HPDE6-E6E7 (cell line): ENCODE measurements around the gene TDP1.
A peak's percentile ranks its signal among the peaks of the same experiment; 100 is the strongest.

Source experiments
- DNase-seq: peaks from one replicate; pipeline ENCODE4 v3.0.0; 2011; ENCODE audit warnings: missing footprints; ENCODE audit errors: extremely low spot score

Gene TDP1

GRCh38 chr14:89955745-89956660 is at the start of gene TDP1:
Gene TDP1, plus strand, starts transcription at chr14:89955927. Its CDS starts 7,188 bp downstream, at chr14:89963115.
- peak; percentile 93 for DNase-seq

- no peak for DNase-seq
These were observed 49.7 kb upstream of the TDP1 start for GRCh38 chr14:89906000-89906399.

- DNase-seq, result no peak
These were observed 48.1 kb upstream of the TDP1 start for GRCh38 chr14:89907655-89908054.

GRCh38 chr14:89908712-89909450 is 46.8 kb upstream of the TDP1 start:
- no peak for DNase-seq

- DNase-seq, result no peak
These were observed 46.1 kb upstream of the TDP1 start for GRCh38 chr14:89909586-89909985.

GRCh38 chr14:89910691-89911009 is 45.1 kb upstream of the TDP1 start:
- DNase-seq, result no peak

GRCh38 chr14:89911010-89911919 is 44.5 kb upstream of the TDP1 start:
- DNase-seq, result no peak

- no peak for DNase-seq
These were observed 43.5 kb upstream of the TDP1 start for GRCh38 chr14:89912221-89912620.

GRCh38 chr14:89912667-89913211 is 43.0 kb upstream of the TDP1 start:
- peak; percentile 72 for DNase-seq

GRCh38 chr14:89915114-89915878 is 40.4 kb upstream of the TDP1 start:
- DNase-seq, result peak; percentile 43

GRCh38 chr14:89918721-89919120 is 37.0 kb upstream of the TDP1 start:
- DNase-seq, result no peak

GRCh38 chr14:89920056-89920455 is 35.7 kb upstream of the TDP1 start:
- no peak for DNase-seq

GRCh38 chr14:89921346-89921745 is 34.4 kb upstream of the TDP1 start:
- no peak for DNase-seq

- peak; percentile 26 for DNase-seq
These were observed 33.5 kb upstream of the TDP1 start for GRCh38 chr14:89922031-89922907.

GRCh38 chr14:89924268-89924667 is 31.5 kb upstream of the TDP1 start:
- no peak for DNase-seq

GRCh38 chr14:89926694-89927093 is 29.0 kb upstream of the TDP1 start:
- DNase-seq, result peak; percentile 19

- DNase-seq, result no peak
These were observed 28.4 kb upstream of the TDP1 start for GRCh38 chr14:89927186-89927865.

- no peak for DNase-seq
These were observed 22.7 kb upstream of the TDP1 start for GRCh38 chr14:89933002-89933401.

GRCh38 chr14:89936654-89937185 is 19.0 kb upstream of the TDP1 start:
- DNase-seq, result no peak
